Thyroid gland (tissue), 4 donors: ENCODE data around the gene PIEZO2.

Source experiments
- CTCF ChIP-seq, 6 experiments: fragments of 200-600 bp in 3 of 6; fragments of 450-650 bp in 3 of 6; sonication (generic) in 3 of 6; IDR thresholded peaks; one replicate each; pipeline ENCODE4 v1.5.1; 2016 to 2019; ENCODE audit warnings: antibody characterized with exemption in 6 of 6, mild to moderate bottlenecking in 2 of 6, inconsistent platforms in 1 of 6, moderate library complexity in 1 of 6
- POLR2A ChIP-seq, 2 donors: fragments of 450-650 bp; IDR thresholded peaks; one replicate each; pipeline ENCODE4 v1.6.1; 2017; ENCODE audit warnings: antibody characterized with exemption in 2 of 2, mild to moderate bottlenecking in 2 of 2, moderate library complexity in 1 of 2

GRCh38 chr18:10875811-10876210 is 273.6 kb downstream of the PIEZO2 start:
- TF ChIP-seq POLR2A (IDR thresholded peaks at IDR 0.05) (no peak), CTCF (IDR thresholded peaks at IDR 0.05) (no peak)
